ENCODE data around the gene PLEKHA4. TPM values are rescaled to one million over a fixed set of nuclear protein-coding genes. Genes with fewer than 3 reads are reported as not detected.
"Not testable (repeated sequence)": the region's sequence is repeated elsewhere in the genome, so short reads cannot be mapped to it uniquely, and the experiment has no call there.

The PLEKHA4 gene
- total and polyA plus RNA-seq, 2 donors (not counting 1 experiment from before 2014, with no cell fraction given) = 4.3 to 6.2 TPM

DNA sequence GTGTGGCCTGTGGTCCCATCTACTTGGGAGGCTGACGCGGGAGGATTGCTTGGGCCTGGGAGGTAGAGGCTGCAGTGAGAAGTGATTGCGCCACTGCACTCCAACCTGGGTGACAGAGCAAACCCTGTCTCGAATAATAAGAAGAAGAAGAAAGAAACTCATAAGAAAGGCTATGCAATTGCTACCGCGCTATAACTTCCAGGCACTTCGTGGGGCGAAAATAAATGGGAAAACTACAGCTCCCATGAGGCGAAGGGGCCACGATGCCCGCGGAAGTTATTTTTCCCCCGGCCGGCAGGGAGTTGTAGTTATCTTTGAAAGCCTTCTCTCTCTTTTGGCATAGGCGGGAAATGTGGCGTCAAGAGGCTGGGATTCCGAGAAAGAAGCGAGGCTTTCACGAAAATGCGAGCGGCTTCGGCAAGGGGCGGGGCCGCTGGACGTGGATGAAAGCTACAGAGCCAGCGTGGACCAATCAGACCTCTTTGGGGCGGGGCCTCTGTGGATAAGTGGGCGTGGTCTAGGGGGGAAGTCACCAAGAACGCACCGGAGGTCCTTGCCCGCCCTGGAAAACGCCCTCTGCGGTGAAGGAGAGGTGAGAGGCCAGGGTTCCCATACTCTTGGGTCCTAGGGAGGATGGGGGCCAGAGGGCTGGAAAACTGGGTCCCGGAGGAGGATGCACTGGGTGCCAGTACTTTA is 31.5 kb upstream of the PLEKHA4 start, which contains the start of gene NUCB1:
TSS of gene NUCB1 (plus strand) at position 532 of the 696 bp plus-strand sequence. CDS start 485 bp downstream, outside the sequence.
- Histone ChIP-seq H3K4me1 (ENCODE audit: control insufficient read depth in 2 of 2, insufficient read depth in 2 of 2, low read length in 2 of 2) (peaks cover 18 to 35% of the 10 kb centered on the region in 2 donors), H4K20me1 (ENCODE audit: control insufficient read depth, insufficient read depth, low read length, poor library complexity, severe bottlenecking) (peaks cover 8% of the 10 kb centered on the region), H3K9me3 (ENCODE audit: control extremely low read depth in 1 of 3, control insufficient read depth in 2 of 3, insufficient read depth in 1 of 3, low read length in 2 of 3) (peaks cover 0 to 7% (median 0%) of the 10 kb centered on the region in 3 donors), H3K4me3 (ENCODE audit: control extremely low read depth in 1 of 5, extremely low read depth in 1 of 5, insufficient read depth in 1 of 5, low read depth in 2 of 5, low read length in 4 of 5) (peak within 1 kb of the TSS; percentile 62 to 95 (median 82)), H3K36me3 (replicated peaks in 1 of 2; ENCODE audit: control extremely low read depth in 1 of 2, control insufficient read depth in 1 of 2, extremely low read depth in 1 of 2, insufficient read depth in 2 of 2, low read length in 1 of 2) (peaks cover 4 to 9% of the 10 kb centered on the region in 2 experiments), H3K9ac (ENCODE audit: low read length) (peak within 1 kb of the TSS; percentile 93), H3K79me2 (ENCODE audit: control insufficient read depth, insufficient read depth, low read length) (peaks cover 34% of the 10 kb centered on the region), H3K27me3 (replicated peaks in 1 of 4; ENCODE audit: control extremely low read depth in 1 of 4, control insufficient read depth in 3 of 4, insufficient read depth in 4 of 4, low read length in 3 of 4) (peaks cover 0 to 25% (median 6%) of the 10 kb centered on the region in 4 experiments), H2AFZ (ENCODE audit: insufficient read depth, low read depth, low read length, poor library complexity, severe bottlenecking) (peak within 1 kb of the TSS; percentile 98), H3K27ac (ENCODE audit: low read length in 2 of 2) (peak within 1 kb of the TSS; percentile 61 to 83), H3K4me2 (replicated peaks; ENCODE audit: low read depth, low read length, poor library complexity, severe bottlenecking) (peak within 1 kb of the TSS; percentile 92)
- H3K9me3 Mint-ChIP-seq (ENCODE audit: insufficient read depth) = no peaks in the 10 kb centered on the region
- H3K4me3 Mint-ChIP-seq = peak within 1 kb of the TSS; percentile 96
- intact Hi-C loops (cut with micrococcal nuclease) = loop anchor here (1.0 to 2.0 kb wide), 7 partner anchors 24 to 186 kb away; partner anchors contain the start of genes BAX, DHDH, FTL and GYS1
- no peak for TF ChIP-seq EZH2 (IDR thresholded peaks at IDR 0.05; ENCODE audit: borderline replicate concordance, insufficient read depth, low read depth, low read length, poor library complexity, severe bottlenecking)
- TF ChIP-seq, protein P1, sequence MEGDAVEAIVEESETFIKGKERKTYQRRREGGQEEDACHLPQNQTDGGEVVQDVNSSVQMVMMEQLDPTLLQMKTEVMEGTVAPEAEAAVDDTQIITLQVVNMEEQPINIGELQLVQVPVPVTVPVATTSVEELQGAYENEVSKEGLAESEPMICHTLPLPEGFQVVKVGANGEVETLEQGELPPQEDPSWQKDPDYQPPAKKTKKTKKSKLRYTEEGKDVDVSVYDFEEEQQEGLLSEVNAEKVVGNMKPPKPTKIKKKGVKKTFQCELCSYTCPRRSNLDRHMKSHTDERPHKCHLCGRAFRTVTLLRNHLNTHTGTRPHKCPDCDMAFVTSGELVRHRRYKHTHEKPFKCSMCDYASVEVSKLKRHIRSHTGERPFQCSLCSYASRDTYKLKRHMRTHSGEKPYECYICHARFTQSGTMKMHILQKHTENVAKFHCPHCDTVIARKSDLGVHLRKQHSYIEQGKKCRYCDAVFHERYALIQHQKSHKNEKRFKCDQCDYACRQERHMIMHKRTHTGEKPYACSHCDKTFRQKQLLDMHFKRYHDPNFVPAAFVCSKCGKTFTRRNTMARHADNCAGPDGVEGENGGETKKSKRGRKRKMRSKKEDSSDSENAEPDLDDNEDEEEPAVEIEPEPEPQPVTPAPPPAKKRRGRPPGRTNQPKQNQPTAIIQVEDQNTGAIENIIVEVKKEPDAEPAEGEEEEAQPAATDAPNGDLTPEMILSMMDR (IDR thresholded peaks at IDR 0.05) = no peak
- WGBS (ENCODE audit: insufficient coverage) = under 1% methylated on average over 25 of the region's 34 CpGs
- peak within 1 kb of the TSS; percentile 91 for H3K27ac Mint-ChIP-seq
- DNase-seq = peak; percentile 96
- ATAC-seq (ENCODE audit: low read depth) = peak; percentile 99
- POLR2A ChIA-PET = interaction anchor here (0.6 to 1.9 kb wide), 8 partner anchors 24 to 262 kb away, joined by 3 to 7 read pairs (median 4); partner anchors contain the start of genes BAX, DBP, FTL and GYS1
- H3K27me3 Mint-ChIP-seq = peaks cover 11% of the 10 kb centered on the region
- CTCF ChIA-PET = interaction anchor here (1.0 to 2.9 kb wide), 7 partner anchors 18 to 112 kb away, joined by 3 to 12 read pairs (median 3); no protein-coding TSS in a partner anchor
- H3K4me1 Mint-ChIP-seq = peaks cover 31% of the 10 kb centered on the region

DNA sequence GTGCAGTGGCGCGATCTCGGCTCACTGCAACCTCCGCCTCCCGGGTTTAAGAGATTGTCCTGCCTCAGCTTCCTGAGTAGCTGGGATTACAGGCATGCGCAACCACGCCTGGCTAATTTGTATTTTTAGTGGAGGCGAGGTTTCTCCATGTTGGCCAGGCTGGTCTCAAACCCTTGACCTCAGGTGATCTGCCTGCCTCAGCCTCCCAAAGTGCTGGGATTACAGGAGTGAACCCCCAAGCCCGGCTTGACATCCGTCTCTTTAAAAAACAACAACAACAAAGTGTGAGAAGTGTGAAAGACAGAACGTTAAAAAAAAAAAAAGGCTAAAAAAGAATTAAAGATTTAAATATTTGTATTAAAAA is 31.0 kb upstream of the PLEKHA4 start:
- intact Hi-C loops (cut with micrococcal nuclease); DNase-seq; H3K27ac ChIP-seq (ENCODE audit: low read length in 2 of 2); H3K27ac Mint-ChIP-seq; ATAC-seq (ENCODE audit: low read depth); H3K9me3 ChIP-seq (ENCODE audit: control extremely low read depth in 1 of 3, control insufficient read depth in 2 of 3, insufficient read depth in 1 of 3, low read length in 2 of 3); H4K20me1 ChIP-seq (ENCODE audit: control insufficient read depth, insufficient read depth, low read length, poor library complexity, severe bottlenecking); H3K36me3 ChIP-seq (replicated peaks in 1 of 2; ENCODE audit: control extremely low read depth in 1 of 2, control insufficient read depth in 1 of 2, extremely low read depth in 1 of 2, insufficient read depth in 2 of 2, low read length in 1 of 2); H3K9me3 Mint-ChIP-seq (ENCODE audit: insufficient read depth); H3K9ac ChIP-seq (ENCODE audit: low read length): not testable (repeated sequence)
- H3K4me2 ChIP-seq (replicated peaks; ENCODE audit: low read depth, low read length, poor library complexity, severe bottlenecking) = peak overlapping the region; percentile 92
- ChIA-PET POLR2A (interaction anchor here (0.8 to 1.9 kb wide), 6 partner anchors 24 to 262 kb away, joined by 3 to 7 read pairs (median 4); partner anchors contain the start of genes BAX, DBP, FTL and PPP1R15A), CTCF (interaction anchor here (1.0 to 2.9 kb wide), 6 partner anchors 18 to 111 kb away, joined by 3 to 12 read pairs (median 4); no protein-coding TSS in a partner anchor)
- peak overlapping the region; percentile 98 for H2AFZ ChIP-seq (ENCODE audit: insufficient read depth, low read depth, low read length, poor library complexity, severe bottlenecking)
- Mint-ChIP-seq H3K27me3 (peaks cover 16% of the 10 kb centered on the region), H3K4me1 (peaks cover 34% of the 10 kb centered on the region), H3K4me3 (peak overlapping the region; percentile 76)
- peaks cover 34% of the 10 kb centered on the region for H3K79me2 ChIP-seq (ENCODE audit: control insufficient read depth, insufficient read depth, low read length)
- H3K4me3 ChIP-seq (ENCODE audit: control extremely low read depth in 1 of 5, extremely low read depth in 1 of 5, insufficient read depth in 1 of 5, low read depth in 2 of 5, low read length in 4 of 5) = peak overlapping the region in 2 of 5 experiments; percentile 75 to 82
- H3K4me1 ChIP-seq (ENCODE audit: control insufficient read depth in 2 of 2, insufficient read depth in 2 of 2, low read length in 2 of 2) = peaks cover 18 to 35% of the 10 kb centered on the region in 2 donors
- peaks cover 0 to 28% (median 8%) of the 10 kb centered on the region in 4 experiments for H3K27me3 ChIP-seq (replicated peaks in 1 of 4; ENCODE audit: control extremely low read depth in 1 of 4, control insufficient read depth in 3 of 4, insufficient read depth in 4 of 4, low read length in 3 of 4)
- 96% methylated on average over 8 of the region's 11 CpGs for WGBS (ENCODE audit: insufficient coverage)
